Measurements from ENCODE around the gene LRGUK. TPM values are rescaled to one million over a fixed set of nuclear protein-coding genes. Genes with fewer than 3 reads are reported as not detected.

The LRGUK gene
- total RNA-seq, 2 donors from 2014 or later: 0.50 to 0.71 TPM

DNA sequence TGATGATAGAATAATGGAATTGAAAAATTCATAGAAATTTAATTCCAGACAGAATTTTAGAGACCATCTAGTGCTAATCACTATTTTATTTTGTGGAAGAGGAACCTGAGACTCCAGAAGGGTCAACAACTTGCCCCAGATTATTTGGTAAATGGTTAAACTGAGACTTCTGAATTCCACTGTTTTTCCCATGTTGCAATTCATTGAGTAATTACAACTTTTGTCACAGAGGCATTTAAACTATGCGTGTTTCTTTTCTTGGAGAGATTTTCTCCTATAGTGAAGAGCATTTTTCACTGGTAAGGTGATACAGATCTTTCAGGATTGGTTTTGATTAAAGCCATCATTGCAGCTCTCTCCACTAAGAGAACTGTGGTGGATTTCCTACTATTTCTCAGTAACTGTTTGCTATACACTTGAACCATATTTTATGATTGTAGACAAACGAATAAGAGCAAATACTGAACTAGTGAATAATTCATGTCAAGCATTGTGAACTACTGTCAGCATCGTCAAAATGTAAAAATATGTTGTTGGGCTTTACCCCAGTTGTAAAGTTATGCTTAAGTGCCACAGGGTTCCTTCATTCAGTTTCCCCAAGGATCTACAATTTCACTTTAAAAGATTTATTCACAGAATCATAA, 26.5 kb downstream of the LRGUK start:
- Mint-ChIP-seq H3K27me3 (peaks cover 5 to 15% of the 10 kb centered on the region in 2 donors), H3K27ac (no peak overlapping the region), H3K36me3 (no peaks in the 10 kb centered on the region), H3K4me1 (ENCODE audit: low read depth in 2 of 2) (no peaks in the 10 kb centered on the region), H3K9me3 (no peaks in the 10 kb centered on the region), H3K4me3 (no peak overlapping the region)
- no peak for DNase-seq (ENCODE audit: low spot score)
- ATAC-seq: no peak

- H3K27ac Mint-ChIP-seq: no peak overlapping the region
- H3K4me1 Mint-ChIP-seq (ENCODE audit: low read depth in 2 of 2): no peaks in the 10 kb centered on the region
- H3K36me3 Mint-ChIP-seq: no peaks in the 10 kb centered on the region
- DNase-seq (ENCODE audit: low spot score) (no peak), ATAC-seq (no peak)
- peaks cover 5 to 15% of the 10 kb centered on the region in 2 donors for H3K27me3 Mint-ChIP-seq
- H3K9me3 Mint-ChIP-seq: no peaks in the 10 kb centered on the region
- no peak overlapping the region for H3K4me3 Mint-ChIP-seq
These were observed 27.5 kb downstream of the LRGUK start for GRCh38 chr7:134154581-134155130.

- no peak overlapping the region for H3K4me3 Mint-ChIP-seq
- peaks cover 5 to 15% of the 10 kb centered on the region in 2 donors for H3K27me3 Mint-ChIP-seq
- DNase-seq (ENCODE audit: low spot score): no peak
- no peak for ATAC-seq
- H3K4me1 Mint-ChIP-seq (ENCODE audit: low read depth in 2 of 2): no peaks in the 10 kb centered on the region
- no peaks in the 10 kb centered on the region for H3K9me3 Mint-ChIP-seq
- H3K36me3 Mint-ChIP-seq: no peaks in the 10 kb centered on the region
- H3K27ac Mint-ChIP-seq: no peak overlapping the region
These were observed 28.1 kb downstream of the LRGUK start for GRCh38 chr7:134155206-134155605.

GRCh38 chr7:134155871-134156270, 28.7 kb downstream of the LRGUK start:
- Mint-ChIP-seq H3K4me1 (ENCODE audit: low read depth in 2 of 2) (no peaks in the 10 kb centered on the region), H3K9me3 (no peaks in the 10 kb centered on the region), H3K4me3 (no peak overlapping the region), H3K36me3 (no peaks in the 10 kb centered on the region), H3K27me3 (peaks cover 5 to 15% of the 10 kb centered on the region in 2 donors), H3K27ac (no peak overlapping the region)
- DNase-seq (ENCODE audit: low spot score) (no peak), ATAC-seq (no peak)

DNA sequence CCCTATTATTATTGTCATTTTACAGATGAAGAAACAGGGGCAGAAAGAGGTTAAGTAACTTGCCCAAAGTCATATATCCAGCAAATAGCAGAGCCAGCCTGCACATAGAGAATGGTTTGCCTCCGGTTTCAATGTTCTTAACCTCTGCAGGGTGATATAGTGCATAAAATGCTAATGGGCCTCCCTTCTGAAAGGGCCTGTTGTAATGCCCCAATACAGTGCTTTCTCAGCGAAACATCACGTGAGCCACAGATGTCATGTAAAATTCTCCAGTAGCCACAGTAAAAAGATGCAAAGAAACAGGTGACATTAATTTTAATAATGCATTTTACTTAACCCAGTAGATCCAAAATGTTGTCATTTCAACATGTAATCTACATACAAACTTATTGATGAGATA, 38.1 kb downstream of the LRGUK start:
- Mint-ChIP-seq H3K9me3 (no peaks in the 10 kb centered on the region), H3K27ac (no peak overlapping the region), H3K4me1 (ENCODE audit: low read depth in 2 of 2) (no peaks in the 10 kb centered on the region), H3K27me3 (peaks cover 3 to 10% of the 10 kb centered on the region in 2 donors), H3K4me3 (no peak overlapping the region), H3K36me3 (no peaks in the 10 kb centered on the region)
- DNase-seq (ENCODE audit: low spot score) (no peak), ATAC-seq (no peak)

GRCh38 chr7:134167250-134167649, 40.1 kb downstream of the LRGUK start:
- Mint-ChIP-seq H3K4me3 (no peak overlapping the region), H3K4me1 (ENCODE audit: low read depth in 2 of 2) (no peaks in the 10 kb centered on the region)
- ATAC-seq: peak in 1 of 2 donors; percentile 60

GRCh38 chr7:134167841-134168240, 40.7 kb downstream of the LRGUK start:
- H3K4me1 Mint-ChIP-seq (ENCODE audit: low read depth in 2 of 2): no peaks in the 10 kb centered on the region
- no peak for ATAC-seq
- H3K9me3 Mint-ChIP-seq: no peaks in the 10 kb centered on the region
- H3K36me3 Mint-ChIP-seq: no peaks in the 10 kb centered on the region
- no peak for DNase-seq (ENCODE audit: low spot score)
- H3K4me3 Mint-ChIP-seq: no peak overlapping the region
- H3K27me3 Mint-ChIP-seq: peaks cover 3 to 21% of the 10 kb centered on the region in 2 donors
- H3K27ac Mint-ChIP-seq: no peak overlapping the region

More at GRCh38 chr7:134167250-134167649, 40.1 kb downstream of the LRGUK start:
- Mint-ChIP-seq H3K27ac (no peak overlapping the region), H3K9me3 (no peaks in the 10 kb centered on the region), H3K36me3 (no peaks in the 10 kb centered on the region), H3K27me3 (peaks cover 3 to 21% of the 10 kb centered on the region in 2 donors)
- no peak for DNase-seq (ENCODE audit: low spot score)

DNA sequence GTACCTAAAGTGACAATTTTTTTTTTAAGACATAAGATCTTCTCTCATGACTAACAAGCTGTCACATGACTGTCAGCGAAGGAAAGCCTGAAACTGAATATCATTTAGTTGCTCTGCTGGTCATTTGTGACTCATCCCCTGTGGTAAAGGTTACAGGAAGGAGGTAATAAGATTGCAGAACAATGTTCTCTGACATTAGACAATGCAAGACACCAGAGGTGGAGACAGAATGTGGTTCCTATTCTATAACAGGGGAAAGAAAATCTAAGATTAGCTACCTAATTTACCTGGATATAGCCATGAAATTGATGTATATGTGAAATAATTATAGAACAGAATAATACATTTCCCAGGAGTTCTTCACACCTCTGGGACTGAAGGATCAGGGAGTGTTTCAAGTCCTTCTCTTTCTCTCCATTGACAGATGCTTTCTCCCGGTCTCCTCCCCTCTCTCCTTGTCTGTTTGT, 47.7 kb downstream of the LRGUK start:
- peaks cover 13 to 16% of the 10 kb centered on the region in 2 donors for H3K4me1 Mint-ChIP-seq (ENCODE audit: low read depth in 2 of 2)
- H3K36me3 Mint-ChIP-seq: no peaks in the 10 kb centered on the region
- peak overlapping the region; percentile 19 for H3K4me3 Mint-ChIP-seq
- H3K9me3 Mint-ChIP-seq: no peaks in the 10 kb centered on the region
- ATAC-seq (peak; percentile 94 to 95), DNase-seq (ENCODE audit: low spot score) (no peak)
- peak overlapping the region in 1 of 2 donors; percentile 18 for H3K27ac Mint-ChIP-seq
- peaks cover 0 to 11% of the 10 kb centered on the region in 2 donors for H3K27me3 Mint-ChIP-seq

DNA sequence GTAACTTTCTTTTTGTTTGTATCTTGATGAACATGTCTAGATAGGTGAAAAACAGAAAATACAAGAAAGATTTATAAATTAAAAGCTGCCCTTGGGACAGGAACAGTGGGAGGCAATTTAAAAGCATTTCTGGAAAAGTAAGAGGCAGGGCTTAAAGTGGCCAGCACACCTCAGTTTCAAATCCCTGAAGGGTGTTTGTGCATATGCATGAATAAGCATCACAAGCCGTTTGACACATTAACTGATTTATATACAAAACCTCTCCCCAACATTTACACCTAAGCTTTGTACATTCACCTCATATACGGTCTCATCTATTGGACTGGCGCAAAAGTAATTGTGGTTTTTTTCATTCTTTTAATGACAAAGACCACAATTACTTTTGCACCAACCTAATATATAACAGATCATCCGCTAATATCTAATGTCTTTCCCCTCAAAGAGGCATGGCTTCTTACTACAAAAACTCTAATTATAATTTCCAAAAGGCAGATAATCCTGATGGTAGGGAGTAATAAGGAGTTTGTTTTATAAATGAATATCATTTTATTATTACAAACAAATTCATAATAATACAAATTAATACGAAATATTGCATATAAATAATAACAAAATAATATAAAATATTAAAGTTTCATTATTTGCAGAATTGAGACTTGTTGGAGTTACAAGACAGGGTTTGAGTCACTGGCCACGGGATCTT, 48.3 kb downstream of the LRGUK start:
- peak overlapping the region in 1 of 2 donors; percentile 18 for H3K27ac Mint-ChIP-seq
- no peaks in the 10 kb centered on the region for H3K36me3 Mint-ChIP-seq
- peaks cover 13 to 16% of the 10 kb centered on the region in 2 donors for H3K4me1 Mint-ChIP-seq (ENCODE audit: low read depth in 2 of 2)
- ATAC-seq (no peak), DNase-seq (ENCODE audit: low spot score) (no peak)
- peaks cover 0 to 11% of the 10 kb centered on the region in 2 donors for H3K27me3 Mint-ChIP-seq
- H3K9me3 Mint-ChIP-seq: no peaks in the 10 kb centered on the region
- H3K4me3 Mint-ChIP-seq: peak overlapping the region; percentile 19

DNA sequence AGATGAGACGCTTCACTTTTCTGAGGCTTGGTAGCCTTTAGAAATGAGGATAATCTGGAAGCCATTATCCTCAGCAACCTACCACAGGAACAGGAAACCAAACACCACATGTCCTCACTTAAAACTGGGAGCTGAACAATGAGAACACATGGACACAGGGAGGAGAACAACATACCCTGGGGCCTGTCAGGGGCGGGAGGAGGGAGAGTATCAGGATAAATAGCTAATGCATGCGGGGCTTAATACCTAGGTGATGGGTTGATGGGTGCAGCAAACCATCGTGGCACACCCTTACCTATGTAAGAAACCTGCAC, 48.9 kb downstream of the LRGUK start:
- Mint-ChIP-seq H3K4me3 (no peak overlapping the region), H3K27me3 (peaks cover 0 to 6% of the 10 kb centered on the region in 2 donors), H3K4me1 (ENCODE audit: low read depth in 2 of 2) (peaks cover 13 to 16% of the 10 kb centered on the region in 2 donors), H3K36me3 (no peaks in the 10 kb centered on the region), H3K9me3 (no peaks in the 10 kb centered on the region), H3K27ac (no peak overlapping the region)
- DNase-seq (ENCODE audit: low spot score) (no peak), ATAC-seq (no peak)

DNA sequence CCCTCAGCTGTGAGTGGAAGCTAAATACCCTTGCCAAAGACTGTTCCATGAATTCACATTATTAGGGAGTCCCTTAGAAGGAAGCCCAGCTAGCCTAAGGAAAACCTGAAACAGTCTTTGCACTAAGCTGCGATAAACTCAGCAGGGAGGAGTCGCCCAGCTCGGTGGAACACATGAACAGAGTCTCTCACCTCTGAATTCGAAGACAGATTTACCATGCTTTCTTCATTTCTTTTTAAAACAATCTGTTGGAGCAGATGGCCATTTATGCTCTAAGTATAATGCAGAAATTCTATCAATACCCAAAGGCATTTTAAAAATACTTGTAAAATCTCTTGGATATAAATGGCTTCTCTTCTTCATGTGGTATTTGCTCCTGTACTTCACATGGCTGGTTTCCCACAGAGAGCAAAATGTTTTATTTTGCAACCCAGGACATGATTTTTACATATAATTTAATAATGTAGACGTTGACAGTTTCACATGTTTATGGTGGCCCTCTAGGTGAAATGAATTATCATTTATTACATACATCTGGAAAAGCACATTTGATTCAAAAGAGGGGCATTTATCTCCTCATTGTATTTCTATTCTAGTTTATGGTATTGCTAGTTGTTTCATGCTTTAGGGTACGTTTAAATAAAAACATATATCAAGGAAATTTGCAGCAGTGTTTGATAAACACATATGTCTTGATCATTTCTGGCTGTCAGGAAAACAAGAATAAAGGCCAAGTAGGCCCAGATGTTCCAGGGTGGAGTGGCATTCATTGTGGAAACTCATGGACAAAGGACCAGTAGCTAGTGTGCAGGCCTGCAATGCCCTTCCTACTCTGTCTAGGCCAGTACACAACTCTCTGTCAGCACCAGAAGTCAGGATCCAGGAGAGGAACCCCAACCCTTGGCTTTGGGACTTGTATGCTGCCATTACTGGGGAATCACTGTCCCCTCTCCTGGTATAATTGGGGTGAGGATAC, 52.2 kb downstream of the LRGUK start:
- no peak for ATAC-seq
- Mint-ChIP-seq H3K4me3 (no peak overlapping the region), H3K27me3 (peaks cover 3 to 7% of the 10 kb centered on the region in 2 donors), H3K4me1 (ENCODE audit: low read depth in 2 of 2) (peaks cover 8 to 10% of the 10 kb centered on the region in 2 donors), H3K9me3 (no peaks in the 10 kb centered on the region), H3K27ac (no peak overlapping the region), H3K36me3 (no peaks in the 10 kb centered on the region)
- no peak for DNase-seq (ENCODE audit: low spot score)

DNA sequence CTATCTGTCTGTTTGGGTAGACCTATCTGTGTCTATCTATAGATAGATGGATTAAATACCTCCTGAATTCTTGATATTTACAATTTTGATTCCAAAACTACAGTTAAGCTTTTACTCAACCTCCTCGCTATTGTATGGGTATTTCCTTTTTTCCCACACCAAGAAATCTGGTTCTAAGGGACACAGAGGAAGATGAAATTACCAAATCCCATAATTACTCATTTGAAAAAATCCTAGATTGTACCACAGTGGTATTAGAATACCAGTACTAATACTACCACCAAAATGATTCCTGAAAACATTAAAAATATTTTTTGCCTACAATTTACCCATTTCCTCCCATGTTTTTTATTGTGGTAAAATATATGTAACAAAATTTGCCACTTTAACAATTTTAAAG, 53.2 kb downstream of the LRGUK start:
- Mint-ChIP-seq H3K4me3 (no peak overlapping the region), H3K9me3 (no peaks in the 10 kb centered on the region), H3K27ac (no peak overlapping the region), H3K36me3 (no peaks in the 10 kb centered on the region), H3K27me3 (peaks cover 3 to 7% of the 10 kb centered on the region in 2 donors), H3K4me1 (ENCODE audit: low read depth in 2 of 2) (no peaks in the 10 kb centered on the region)
- no peak for DNase-seq (ENCODE audit: low spot score)
- ATAC-seq: no peak

DNA sequence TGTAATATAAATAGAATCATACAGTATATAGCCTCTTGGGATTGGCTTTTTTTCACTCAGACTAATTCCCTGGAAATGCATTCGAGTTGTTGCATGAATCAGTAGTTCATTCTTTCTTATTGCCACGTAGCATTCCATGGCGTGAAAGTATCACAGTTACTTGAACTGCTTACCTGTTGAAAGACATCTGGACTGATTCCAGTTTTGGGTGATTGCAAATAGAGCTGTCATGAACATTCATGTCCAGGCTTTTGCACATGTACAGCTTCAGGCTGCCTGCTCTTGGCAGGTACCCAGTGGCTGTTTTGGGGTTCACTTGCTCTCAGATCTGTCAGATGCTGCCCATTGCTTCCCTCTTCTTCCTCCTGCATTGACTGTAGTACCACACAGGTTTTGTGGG, 54.9 kb downstream of the LRGUK start:
- no peak overlapping the region for H3K27ac Mint-ChIP-seq
- no peak overlapping the region for H3K4me3 Mint-ChIP-seq
- no peaks in the 10 kb centered on the region for H3K36me3 Mint-ChIP-seq
- no peak for DNase-seq (ENCODE audit: low spot score)
- peaks cover 3 to 7% of the 10 kb centered on the region in 2 donors for H3K27me3 Mint-ChIP-seq
- H3K9me3 Mint-ChIP-seq: no peaks in the 10 kb centered on the region
- ATAC-seq: no peak
- no peaks in the 10 kb centered on the region for H3K4me1 Mint-ChIP-seq (ENCODE audit: low read depth in 2 of 2)
